Smooth muscle cell (in vitro differentiated cells): ENCODE measurements around the gene HADHB. TPM values are rescaled to one million over a fixed set of nuclear protein-coding genes. Genes with fewer than 3 reads are reported as not detected.

ENCODE experiments used
- DNase-seq: peaks from one replicate; lab custom pipeline; 2025; ENCODE audit not compliant: unreplicated experiment; lab: John Stamatoyannopoulos, UW
- H2AFZ ChIP-seq: fragments of 200-600 bp; sonication (generic); 2 replicates; pipeline ENCODE4 v1.6.0; 2016; ENCODE audit warnings: antibody characterized with exemption, low read depth, mild to moderate bottlenecking
- H3F3A ChIP-seq: fragments of 200-600 bp; sonication (generic); 2 replicates; pipeline ENCODE4 v1.6.0; 2017; ENCODE audit warnings: antibody characterized with exemption, low read depth
- H3K27ac ChIP-seq: fragments of 200-600 bp; sonication (generic); 2 replicates; pipeline ENCODE4 v1.5.1; 2016; ENCODE audit warnings: low read depth, mild to moderate bottlenecking
- H3K27me3 ChIP-seq: fragments of 200-600 bp; sonication (generic); 2 replicates; pipeline ENCODE4 v1.6.1; 2016; ENCODE audit warnings: low read depth, mild to moderate bottlenecking
- H3K36me3 ChIP-seq: fragments of 200-600 bp; sonication (generic); 2 replicates; pipeline ENCODE4 v1.5.1; 2016; ENCODE audit warnings: low read depth
- H3K4me1 ChIP-seq: fragments of 200-600 bp; sonication (generic); 2 replicates; pipeline ENCODE4 v1.5.1; 2016; ENCODE audit warnings: low read depth
- H3K4me2 ChIP-seq: fragments of 200-600 bp; sonication (generic); 2 replicates; pipeline ENCODE4 v1.6.0; 2016; ENCODE audit warnings: mild to moderate bottlenecking
- H3K4me3 ChIP-seq: fragments of 200-600 bp; sonication (generic); 2 replicates; pipeline ENCODE4 v1.5.1; 2016; ENCODE audit warnings: mild to moderate bottlenecking
- H3K79me2 ChIP-seq: fragments of 200-600 bp; sonication (generic); 2 replicates; pipeline ENCODE4 v1.6.0; 2016; ENCODE audit warnings: low read depth, mild to moderate bottlenecking
- H3K9ac ChIP-seq: fragments of 200-600 bp; sonication (generic); 2 replicates; pipeline ENCODE4 v1.6.0; 2016; ENCODE audit warnings: low read depth
- H3K9me3 ChIP-seq: fragments of 200-600 bp; sonication (generic); replicated peaks from 2 replicates; pipeline ENCODE4 v1.5.1; 2016; ENCODE audit warnings: low read depth
- H4K20me1 ChIP-seq: fragments of 200-600 bp; sonication (generic); 2 replicates; pipeline ENCODE4 v1.6.0; 2016; ENCODE audit warnings: low read depth
- CTCF ChIP-seq: fragments of 200-600 bp; sonication (generic); IDR thresholded peaks from 2 replicates; pipeline ENCODE4 v1.5.1; 2017; ENCODE audit warnings: borderline replicate concordance, mild to moderate bottlenecking, antibody characterized with exemption; ENCODE audit not compliant: insufficient read depth, poor library complexity, severe bottlenecking
- WGBS: methylation state at CpG from one replicate; pipeline ENCODE4 v1.1.7; 2016; ENCODE audit warnings: low lambda C conversion rate; 5-methylcytosine and 5-hydroxymethylcytosine counted together
- polyA plus RNA-seq: library from polyadenylated mRNA; unstranded; fragments of >200 nt; fragmentation: Nextera tagmentation; extraction: Ambion mirVana; gene quantifications from 2 replicates; pipeline ENCODE4 v1.2.1, GENCODE V29; 2016
- total RNA-seq: library from RNA; depleted of rRNA; stranded (reverse); fragments of >200 nt; gene quantifications from 2 replicates; pipeline ENCODE4 v1.2.3, GENCODE V29; 2014

The HADHB gene
- total and polyA plus RNA-seq, 2 experiments from 2014 or later: 70.8 to 96.1 TPM

GRCh38 chr2:26197516-26197915, 47.2 kb upstream of the HADHB start:
- Histone ChIP-seq H3K4me1 (no peaks in the 10 kb centered on the region), H3K27me3 (no peaks in the 10 kb centered on the region), H3K79me2 (no peaks in the 10 kb centered on the region), H4K20me1 (no peaks in the 10 kb centered on the region), H3K9ac (no peak overlapping the region), H2AFZ (no peak overlapping the region), H3K9me3 (no peaks in the 10 kb centered on the region), H3K36me3 (no peaks in the 10 kb centered on the region), H3K4me2 (no peak overlapping the region), H3F3A (no peaks in the 10 kb centered on the region), H3K27ac (no peak overlapping the region), H3K4me3 (no peak overlapping the region)
- no peak for DNase-seq
- WGBS: 92% methylated on average over 4 of the region's 4 CpGs
- no peak for TF ChIP-seq CTCF

GRCh38 chr2:26202981-26203490, 41.7 kb upstream of the HADHB start:
- 73% methylated on average over 1 of the region's 1 CpG for WGBS
- Histone ChIP-seq H3K36me3 (peaks cover 1% of the 10 kb centered on the region), H3K4me2 (no peak overlapping the region), H3K9ac (no peak overlapping the region), H3K4me3 (no peak overlapping the region), H3K27ac (no peak overlapping the region), H4K20me1 (no peaks in the 10 kb centered on the region), H2AFZ (no peak overlapping the region), H3K4me1 (peaks cover 10% of the 10 kb centered on the region), H3K27me3 (no peaks in the 10 kb centered on the region), H3F3A (no peaks in the 10 kb centered on the region), H3K9me3 (no peaks in the 10 kb centered on the region), H3K79me2 (no peaks in the 10 kb centered on the region)
- TF ChIP-seq CTCF: no peak
- no peak for DNase-seq

GRCh38 chr2:26203906-26204305, 40.8 kb upstream of the HADHB start:
- Histone ChIP-seq H3F3A (no peaks in the 10 kb centered on the region), H2AFZ (no peak overlapping the region), H3K27ac (no peak overlapping the region), H3K36me3 (peaks cover 10% of the 10 kb centered on the region), H3K4me3 (no peak overlapping the region), H3K4me2 (no peak overlapping the region), H3K27me3 (no peaks in the 10 kb centered on the region), H4K20me1 (no peaks in the 10 kb centered on the region), H3K9me3 (no peaks in the 10 kb centered on the region), H3K4me1 (peaks cover 10% of the 10 kb centered on the region), H3K79me2 (no peaks in the 10 kb centered on the region), H3K9ac (no peak overlapping the region)
- DNase-seq: no peak
- WGBS: 94% methylated on average over 7 of the region's 7 CpGs
- no peak for TF ChIP-seq CTCF

GRCh38 chr2:26212011-26212410, 32.7 kb upstream of the HADHB start:
- Histone ChIP-seq H3K27me3 (no peaks in the 10 kb centered on the region), H3K4me3 (no peak overlapping the region), H3K4me1 (no peaks in the 10 kb centered on the region), H3K27ac (no peak overlapping the region), H3K36me3 (peaks cover 47% of the 10 kb centered on the region), H3F3A (no peaks in the 10 kb centered on the region), H4K20me1 (no peaks in the 10 kb centered on the region), H3K4me2 (no peak overlapping the region), H2AFZ (no peak overlapping the region), H3K79me2 (no peaks in the 10 kb centered on the region), H3K9ac (no peak overlapping the region), H3K9me3 (no peaks in the 10 kb centered on the region)
- no peak for TF ChIP-seq CTCF
- no peak for DNase-seq
- WGBS: 98% methylated on average over 5 of the region's 5 CpGs
